NK-92 (cell line): Measurements from ENCODE around the gene MARCHF6.
"Not testable (repeated sequence)": the region's sequence is repeated elsewhere in the genome, so short reads cannot be mapped to it uniquely, and the experiment has no call there.

Experiments used
- DNase-seq: peaks from one replicate; lab custom pipeline; 2025; ENCODE audit not compliant: unreplicated experiment; lab: John Stamatoyannopoulos, UW

Gene MARCHF6

GRCh38 chr5:10323588-10324488 lies 29.7 kb upstream of the MARCHF6 start:
- DNase-seq = no peak

GRCh38 chr5:10324518-10325370 lies 28.8 kb upstream of the MARCHF6 start:
- no peak for DNase-seq

- DNase-seq = no peak
These were observed 25.2 kb upstream of the MARCHF6 start for GRCh38 chr5:10328323-10328722.

- no peak for DNase-seq
These were observed 24.1 kb upstream of the MARCHF6 start for GRCh38 chr5:10329446-10329819.

GRCh38 chr5:10329820-10330481 lies 23.5 kb upstream of the MARCHF6 start:
- no peak for DNase-seq

- no peak for DNase-seq
These were observed 22.8 kb upstream of the MARCHF6 start for GRCh38 chr5:10330511-10331230.

GRCh38 chr5:10331341-10331796 lies 22.1 kb upstream of the MARCHF6 start:
- DNase-seq = no peak

- DNase-seq = no peak
These were observed 21.2 kb upstream of the MARCHF6 start for GRCh38 chr5:10332301-10332700.

GRCh38 chr5:10333154-10334006 lies 20.1 kb upstream of the MARCHF6 start:
- no peak for DNase-seq

GRCh38 chr5:10334831-10335230 lies 18.7 kb upstream of the MARCHF6 start:
- no peak for DNase-seq

GRCh38 chr5:10335711-10336470 lies 17.6 kb upstream of the MARCHF6 start:
- no peak for DNase-seq

- no peak for DNase-seq
These were observed 16.4 kb upstream of the MARCHF6 start for GRCh38 chr5:10337107-10337506.

GRCh38 chr5:10337986-10338385 lies 15.5 kb upstream of the MARCHF6 start:
- DNase-seq = no peak

GRCh38 chr5:10338686-10339057 lies 14.8 kb upstream of the MARCHF6 start:
- no peak for DNase-seq

GRCh38 chr5:10339058-10339811 lies 14.3 kb upstream of the MARCHF6 start:
- DNase-seq = no peak

GRCh38 chr5:10339958-10340357 lies 13.5 kb upstream of the MARCHF6 start:
- DNase-seq = no peak

GRCh38 chr5:10343486-10343885 lies 10.0 kb upstream of the MARCHF6 start:
- DNase-seq = no peak

GRCh38 chr5:10344461-10345106 lies 8.9 kb upstream of the MARCHF6 start:
- DNase-seq = not testable (repeated sequence)
